Vagina (tissue), 2 donors: Measurements from ENCODE around the gene OSTF1. TPM values are rescaled to one million over a fixed set of nuclear protein-coding genes. Genes with fewer than 3 reads are reported as not detected.

Experiments used
- DNase-seq, 2 donors: peaks; one replicate each; pipeline ENCODE4 v3.0.0-alpha.2; 2017; ENCODE audit errors: extremely low spot score in 2 of 2
- H3K27ac ChIP-seq: fragments of 200-600 bp; sonication (generic); one replicate; pipeline ENCODE4 v1.5.1; 2019
- H3K27me3 ChIP-seq: fragments of 200-600 bp; sonication (generic); one replicate; pipeline ENCODE4 v1.5.1; 2019
- H3K36me3 ChIP-seq, 2 donors: fragments of 200-600 bp; sonication (generic); one replicate each; pipeline ENCODE4 v1.5.1; 2017 to 2019
- H3K4me1 ChIP-seq: fragments of 200-600 bp; sonication (generic); one replicate; pipeline ENCODE4 v1.5.1; 2019
- H3K4me3 ChIP-seq, 2 donors: fragments of 200-600 bp; sonication (generic); 1 replicate in 1 of 2; 2 replicates in 1 of 2; pipeline ENCODE4 v1.5.1; 2016 to 2019
- H3K9me3 ChIP-seq: fragments of 200-600 bp; sonication (generic); one replicate; pipeline ENCODE4 v1.5.1; 2019
- POLR2A ChIP-seq, 2 donors: fragments of 450-650 bp; IDR thresholded peaks; one replicate each; pipeline ENCODE4 v1.6.1; 2017; ENCODE audit warnings: antibody characterized with exemption in 2 of 2, mild to moderate bottlenecking in 2 of 2, moderate library complexity in 2 of 2
- POLR2AphosphoS5 ChIP-seq, 2 donors: sonication (generic); formaldehyde crosslinking; IDR thresholded peaks; one replicate each; pipeline ENCODE4 v1.9.0; 2017; ENCODE audit warnings: antibody characterized with exemption in 2 of 2, mild to moderate bottlenecking in 2 of 2, low read depth in 1 of 2; ENCODE audit not compliant: insufficient read depth in 1 of 2
- intact Hi-C: fragments of 100-400 bp; cut with DNase I; formaldehyde crosslinking; loops from one replicate; pipeline ENCODE4 v1.15.1; 2023
- total RNA-seq: library from RNA; depleted of rRNA; stranded (reverse); fragments of >200 nt; gene quantifications from one replicate; pipeline ENCODE4 v1.2.3, GENCODE V29; 2016
- TF ChIP-seq, protein P1 (sequence below), 3 experiments: fragments of 450-650 bp in 2 of 3; fragments of 200-600 bp in 1 of 3; sonication (generic) in 1 of 3; IDR thresholded peaks; one replicate each; pipeline ENCODE4 v1.5.1; 2017 to 2019; ENCODE audit warnings: antibody characterized with exemption in 3 of 3, mild to moderate bottlenecking in 2 of 3, moderate library complexity in 2 of 3

Gene OSTF1
- total RNA-seq, 1 donor from 2014 or later = 25.0 TPM

DNA sequence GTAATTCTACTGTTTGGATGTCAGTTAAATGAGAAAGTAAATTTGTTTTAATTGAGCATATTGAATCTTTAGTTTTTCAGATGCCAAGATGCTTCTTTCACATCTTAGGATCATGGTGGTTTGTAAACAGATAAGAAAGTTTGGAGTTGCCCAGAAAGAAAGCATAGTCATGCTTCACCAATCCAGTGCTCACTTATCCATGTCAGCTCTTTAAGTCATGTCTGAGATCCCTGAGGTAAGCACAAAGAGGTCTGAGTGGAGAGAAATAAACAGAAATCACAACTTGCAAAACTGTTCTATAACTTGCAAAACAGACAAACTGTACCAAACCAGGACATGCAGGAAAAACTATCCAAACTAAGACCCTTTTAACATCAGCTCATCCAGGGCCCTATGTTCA is 87.7 kb downstream of the OSTF1 start:
- intact Hi-C loops = no loop called here
- H3K4me1 ChIP-seq = no peaks in the 10 kb centered on the region
- H3K36me3 ChIP-seq = no peaks in the 10 kb centered on the region
- no peaks in the 10 kb centered on the region for H3K9me3 ChIP-seq
- no peak for DNase-seq
- no peak overlapping the region for H3K27ac ChIP-seq
- TF ChIP-seq, protein P1, sequence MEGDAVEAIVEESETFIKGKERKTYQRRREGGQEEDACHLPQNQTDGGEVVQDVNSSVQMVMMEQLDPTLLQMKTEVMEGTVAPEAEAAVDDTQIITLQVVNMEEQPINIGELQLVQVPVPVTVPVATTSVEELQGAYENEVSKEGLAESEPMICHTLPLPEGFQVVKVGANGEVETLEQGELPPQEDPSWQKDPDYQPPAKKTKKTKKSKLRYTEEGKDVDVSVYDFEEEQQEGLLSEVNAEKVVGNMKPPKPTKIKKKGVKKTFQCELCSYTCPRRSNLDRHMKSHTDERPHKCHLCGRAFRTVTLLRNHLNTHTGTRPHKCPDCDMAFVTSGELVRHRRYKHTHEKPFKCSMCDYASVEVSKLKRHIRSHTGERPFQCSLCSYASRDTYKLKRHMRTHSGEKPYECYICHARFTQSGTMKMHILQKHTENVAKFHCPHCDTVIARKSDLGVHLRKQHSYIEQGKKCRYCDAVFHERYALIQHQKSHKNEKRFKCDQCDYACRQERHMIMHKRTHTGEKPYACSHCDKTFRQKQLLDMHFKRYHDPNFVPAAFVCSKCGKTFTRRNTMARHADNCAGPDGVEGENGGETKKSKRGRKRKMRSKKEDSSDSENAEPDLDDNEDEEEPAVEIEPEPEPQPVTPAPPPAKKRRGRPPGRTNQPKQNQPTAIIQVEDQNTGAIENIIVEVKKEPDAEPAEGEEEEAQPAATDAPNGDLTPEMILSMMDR (IDR thresholded peaks at IDR 0.05) = no peak
- TF ChIP-seq POLR2A (IDR thresholded peaks at IDR 0.05) (no peak), POLR2AphosphoS5 (IDR thresholded peaks at IDR 0.05; ENCODE audit: insufficient read depth in 1 of 2, low read depth in 1 of 2) (no peak)
- H3K27me3 ChIP-seq = no peaks in the 10 kb centered on the region
- no peak overlapping the region for H3K4me3 ChIP-seq

DNA sequence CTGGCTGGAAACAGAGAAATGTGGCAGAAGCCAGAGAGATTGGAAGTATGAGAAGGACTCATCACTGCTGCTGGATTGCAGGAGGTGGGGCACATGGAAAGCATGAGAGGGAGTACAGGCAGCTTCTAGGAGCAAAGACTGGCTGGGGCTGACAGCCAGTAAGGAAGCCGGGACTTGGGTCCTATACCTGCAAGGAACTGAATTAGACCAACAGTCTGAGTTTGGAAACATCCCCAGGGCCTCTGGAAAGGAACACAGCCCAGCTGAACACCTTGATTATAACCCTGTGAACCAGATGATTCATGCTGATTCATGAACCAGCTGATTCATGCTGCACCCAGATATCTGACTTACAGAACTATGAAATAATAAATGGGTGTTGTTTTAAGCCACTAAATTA is 93.4 kb downstream of the OSTF1 start:
- no peak for DNase-seq

DNA sequence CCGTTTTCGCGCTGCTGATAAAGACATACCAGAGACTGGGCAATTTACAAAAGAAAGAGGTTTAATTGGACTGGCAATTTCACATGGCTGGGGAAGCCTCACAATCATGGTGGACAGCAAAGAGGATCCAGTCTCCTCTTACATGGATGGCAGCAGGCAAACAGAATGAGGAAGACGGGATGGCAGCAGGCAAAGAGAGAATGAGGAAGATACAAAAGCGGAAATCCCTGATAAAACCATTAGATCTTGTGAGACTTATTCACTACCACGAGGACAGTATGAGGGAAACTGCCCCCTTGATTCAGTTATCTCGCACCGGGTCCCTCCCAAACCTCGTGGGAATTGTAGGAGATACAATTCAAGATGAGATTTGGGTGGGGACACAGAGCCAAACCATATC is 95.0 kb downstream of the OSTF1 start:
- Histone ChIP-seq H3K36me3 (no peaks in the 10 kb centered on the region), H3K27me3 (no peaks in the 10 kb centered on the region), H3K4me3 (no peak overlapping the region), H3K9me3 (no peaks in the 10 kb centered on the region), H3K27ac (no peak overlapping the region), H3K4me1 (no peaks in the 10 kb centered on the region)
- TF ChIP-seq, protein P1 (IDR thresholded peaks at IDR 0.05) = no peak
- no peak for TF ChIP-seq POLR2AphosphoS5 (IDR thresholded peaks at IDR 0.05; ENCODE audit: insufficient read depth in 1 of 2, low read depth in 1 of 2)
- no peak for TF ChIP-seq POLR2A (IDR thresholded peaks at IDR 0.05)
- intact Hi-C loops = no loop called here
- no peak for DNase-seq

More for the DNA sequence above, 93.4 kb downstream of the OSTF1 start:
- H3K4me3 ChIP-seq = no peak overlapping the region
- no peak overlapping the region for H3K27ac ChIP-seq
- no peaks in the 10 kb centered on the region for H3K4me1 ChIP-seq
- H3K36me3 ChIP-seq = no peaks in the 10 kb centered on the region
- intact Hi-C loops = no loop called here
- no peaks in the 10 kb centered on the region for H3K9me3 ChIP-seq
- TF ChIP-seq POLR2AphosphoS5 (IDR thresholded peaks at IDR 0.05; ENCODE audit: insufficient read depth in 1 of 2, low read depth in 1 of 2) = peak in 1 of 2 donors; percentile 66
- TF ChIP-seq, protein P1 (IDR thresholded peaks at IDR 0.05) = no peak
- H3K27me3 ChIP-seq = no peaks in the 10 kb centered on the region

DNA sequence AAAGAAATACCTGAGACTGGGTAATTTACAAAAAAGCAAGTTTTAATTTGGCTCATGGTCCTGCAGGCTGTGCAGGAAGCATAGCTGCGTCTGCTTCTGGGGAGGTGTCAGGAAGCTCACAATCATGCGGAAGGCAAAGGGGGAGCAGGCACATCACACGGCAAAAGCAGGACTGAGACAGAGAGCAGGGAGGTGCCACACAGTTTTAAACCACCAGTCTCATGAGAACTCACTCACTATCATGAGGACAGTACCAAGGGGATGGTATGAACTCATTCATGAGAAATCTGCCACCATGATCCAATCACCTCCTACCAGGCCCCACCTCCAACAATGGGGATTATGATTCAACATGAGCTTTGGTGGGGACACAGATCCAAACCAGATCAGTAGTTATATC is 96.2 kb downstream of the OSTF1 start:
- DNase-seq = no peak
- Histone ChIP-seq H3K4me1 (no peaks in the 10 kb centered on the region), H3K4me3 (no peak overlapping the region), H3K9me3 (no peaks in the 10 kb centered on the region), H3K27ac (no peak overlapping the region), H3K27me3 (no peaks in the 10 kb centered on the region), H3K36me3 (no peaks in the 10 kb centered on the region)
- intact Hi-C loops = no loop called here
- TF ChIP-seq, protein P1 (IDR thresholded peaks at IDR 0.05) = no peak
- TF ChIP-seq POLR2A (IDR thresholded peaks at IDR 0.05) (no peak), POLR2AphosphoS5 (IDR thresholded peaks at IDR 0.05; ENCODE audit: insufficient read depth in 1 of 2, low read depth in 1 of 2) (no peak)

DNA sequence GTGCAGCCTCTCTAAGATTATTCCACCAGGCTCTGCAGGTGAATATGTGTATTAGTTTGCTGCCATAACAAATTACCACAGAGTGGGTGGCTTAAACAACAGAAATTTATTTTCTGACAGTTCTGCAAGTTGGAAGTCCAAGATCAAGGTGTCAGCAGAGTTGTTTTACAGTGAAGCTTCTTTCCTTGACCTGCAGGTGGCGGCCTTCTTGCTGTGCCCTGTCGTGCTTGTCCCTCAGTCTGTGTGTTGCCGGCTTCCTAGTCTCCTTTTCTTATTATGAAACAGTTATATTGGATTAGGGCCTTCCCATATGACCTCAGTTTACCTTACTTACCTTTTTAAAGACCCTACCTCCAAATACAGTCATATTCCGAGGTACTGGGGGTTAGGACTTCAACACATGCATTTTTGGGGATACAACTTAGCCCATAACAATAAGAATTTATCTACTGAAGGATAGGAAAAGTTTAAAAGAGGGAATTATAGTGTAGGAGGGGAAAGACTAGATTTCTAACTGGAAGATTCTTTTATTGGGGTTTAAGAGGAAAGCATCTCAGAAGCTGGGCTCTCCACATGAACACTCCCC is 97.4 kb downstream of the OSTF1 start:
- TF ChIP-seq POLR2AphosphoS5 (IDR thresholded peaks at IDR 0.05; ENCODE audit: insufficient read depth in 1 of 2, low read depth in 1 of 2) (no peak), POLR2A (IDR thresholded peaks at IDR 0.05) (no peak)
- TF ChIP-seq, protein P1 (IDR thresholded peaks at IDR 0.05) = peak in 1 of 3 experiments; percentile 25
- no peak overlapping the region for H3K4me3 ChIP-seq
- intact Hi-C loops = no loop called here

More for the DNA sequence above, 97.4 kb downstream of the OSTF1 start:
- Histone ChIP-seq H3K27ac (no peak overlapping the region), H3K9me3 (no peaks in the 10 kb centered on the region), H3K27me3 (no peaks in the 10 kb centered on the region), H3K4me1 (no peaks in the 10 kb centered on the region), H3K36me3 (no peaks in the 10 kb centered on the region)
- no peak for DNase-seq
